GM19463 (cell line): ENCODE measurements around the gene KCTD5.

Source experiments
- ATAC-seq: cut with Tn5 transposase; IDR thresholded peaks from one replicate; pipeline ENCODE4 v1.9.1; 2021; ENCODE audit warnings: mild to moderate bottlenecking, moderate library complexity; ENCODE audit not compliant: unreplicated experiment

The KCTD5 gene

GRCh38 chr16:2748757-2749455, 66.6 kb downstream of the KCTD5 start:
- no peak for ATAC-seq

- ATAC-seq, result no peak
These were observed 67.2 kb downstream of the KCTD5 start for GRCh38 chr16:2749476-2749875.

GRCh38 chr16:2749936-2750335, 67.6 kb downstream of the KCTD5 start:
- ATAC-seq, result no peak

GRCh38 chr16:2751577-2752034, 69.3 kb downstream of the KCTD5 start:
- ATAC-seq, result peak; percentile 34

GRCh38 chr16:2752035-2752849, 69.9 kb downstream of the KCTD5 start, which contains the start of gene SRRM2:
Gene SRRM2, plus strand, starts transcription at chr16:2752638. Its CDS starts 3,727 bp downstream, at chr16:2756365.
- ATAC-seq, result peak; percentile 85

- ATAC-seq, result peak; percentile 32
These were observed 70.8 kb downstream of the KCTD5 start for GRCh38 chr16:2752850-2753732.

GRCh38 chr16:2753733-2754020, 71.4 kb downstream of the KCTD5 start:
- ATAC-seq, result no peak

- no peak for ATAC-seq
These were observed 72.8 kb downstream of the KCTD5 start for GRCh38 chr16:2755158-2755557.

- ATAC-seq, result no peak
These were observed 74.1 kb downstream of the KCTD5 start for GRCh38 chr16:2756288-2757015.

GRCh38 chr16:2757344-2757743, 75.0 kb downstream of the KCTD5 start:
- ATAC-seq, result no peak
